GM12878 (cell line): ENCODE data around the gene CHST8. TPM values are rescaled to one million over a fixed set of nuclear protein-coding genes. Genes with fewer than 3 reads are reported as not detected.

Experiments
- ATAC-seq: fragments of 200-7000 bp; cut with Tn5 transposase; 3 replicates; pipeline ENCODE4 v1.9.1; 2020; ENCODE audit warnings: mild to moderate bottlenecking, moderate library complexity
- BruUV-seq: library from RNA; stranded (reverse); fragments of 400-500 nt; replicated peaks from 2 replicates; lab custom pipeline; 2021; lab: Mats Ljungman, UMichigan
- CTCF ChIA-PET: fragments of 300-600 bp; sonication (Branson Sonifier 250); formaldehyde crosslinking; extraction: SDS; loops from one replicate; lab custom pipeline; 2021; ENCODE audit warnings: inconsistent platforms; lab: Yijun Ruan, JAX
- POLR2A ChIA-PET: fragments of 350-600 bp; formaldehyde crosslinking; extraction: SDS; loops from one replicate; lab custom pipeline; 2021; ENCODE audit warnings: inconsistent platforms; lab: Charles Lee
- RAD21 ChIA-PET: fragments of 300-600 bp; sonication (Branson Sonifier 250); formaldehyde crosslinking; loops from one replicate; lab custom pipeline; 2023; ENCODE audit warnings: antibody characterized with exemption; ENCODE audit not compliant: unreplicated experiment; lab: Charles Lee
- SMC1A ChIA-PET: fragments of 300-600 bp; sonication (Branson Sonifier 250); formaldehyde crosslinking; loops from one replicate; lab custom pipeline; 2023; ENCODE audit not compliant: unreplicated experiment, uncharacterized antibody; lab: Charles Lee
- DNase-seq: peaks from one replicate; pipeline ENCODE4 v3.0.0-alpha.2; 2011; ENCODE audit warnings: low read depth, low spot score
- FAIRE-seq: peaks from 3 replicates; lab custom pipeline; 2011; peaks lifted over from hg19 to GRCh38; lab: Jason Lieb, UNC
- H2AFZ ChIP-seq: 2 replicates; pipeline ENCODE4 v1.6.0; 2011; ENCODE audit warnings: low read depth, low read length, control low read depth; ENCODE audit not compliant: control insufficient read depth
- H3K27ac ChIP-seq: 2 replicates; pipeline ENCODE4 v1.5.1; 2011; ENCODE audit warnings: control low read depth; ENCODE audit not compliant: control insufficient read depth, insufficient read depth
- H3K27me3 ChIP-seq, 2 experiments: replicated peaks in 1 of 2; 2 replicates each; pipeline versions ENCODE4 v1.6.0 to v1.6.1; 2011; ENCODE audit warnings: low read length in 1 of 2; ENCODE audit not compliant: control insufficient read depth in 2 of 2, insufficient read depth in 2 of 2
- H3K36me3 ChIP-seq, 2 experiments: 2 replicates each; pipeline ENCODE4 v1.5.1; 2011; ENCODE audit warnings: low read length in 1 of 2; ENCODE audit not compliant: control insufficient read depth in 2 of 2, insufficient read depth in 2 of 2
- H3K4me1 ChIP-seq: 2 replicates; pipeline ENCODE4 v1.6.1; 2011; ENCODE audit warnings: mild to moderate bottlenecking, low read length, moderate library complexity, mixed read lengths; ENCODE audit not compliant: control insufficient read depth, insufficient read depth
- H3K4me2 ChIP-seq: 2 replicates; pipeline ENCODE4 v1.6.0; 2011; ENCODE audit warnings: control low read depth; ENCODE audit not compliant: control insufficient read depth, insufficient read depth
- H3K4me3 ChIP-seq: fragments of 200-600 bp; sonication (generic); 2 replicates; pipeline ENCODE4 v1.5.1; 2016
- H3K79me2 ChIP-seq: 2 replicates; pipeline ENCODE4 v1.6.0; 2011; ENCODE audit warnings: low read length; ENCODE audit not compliant: control insufficient read depth, insufficient read depth
- H3K9ac ChIP-seq: 2 replicates; pipeline ENCODE4 v1.8.0; 2011; ENCODE audit warnings: low read length, control low read depth, mixed read lengths; ENCODE audit not compliant: control insufficient read depth, insufficient read depth
- H3K9me3 ChIP-seq: replicated peaks from 3 replicates; pipeline ENCODE4 v1.5.1; 2011; ENCODE audit warnings: mild to moderate bottlenecking, low read length; ENCODE audit not compliant: control insufficient read depth, insufficient read depth
- H4K20me1 ChIP-seq: 2 replicates; pipeline ENCODE4 v1.6.0; 2011; ENCODE audit not compliant: control insufficient read depth, insufficient read depth
- ZNF592 ChIP-seq: fragments of 450-650 bp; IDR thresholded peaks from 2 replicates; pipeline ENCODE4 v1.6.1; 2017; ENCODE audit warnings: mild to moderate bottlenecking, moderate library complexity
- WGBS: methylation state at CpG from one replicate; pipeline ENCODE4 v1.1.6; 2016; ENCODE audit warnings: low lambda C conversion rate; ENCODE audit not compliant: insufficient replicate concordance, insufficient coverage; ENCODE audit errors: missing lambda C conversion rate; 5-methylcytosine and 5-hydroxymethylcytosine counted together
- in situ Hi-C: fragments of 300-500 bp; cut with MboI; formaldehyde crosslinking; loops from 9 replicates; pipeline ENCODE4 v1.14.3; 2018; ENCODE audit warnings: mixed read lengths
- intact Hi-C: fragments of 100-400 bp; cut with micrococcal nuclease; formaldehyde crosslinking; loops from one replicate; pipeline ENCODE4 v1.14.2; 2022; ENCODE audit not compliant: unreplicated experiment
- polyA plus RNA-seq, 11 experiments: library from polyadenylated mRNA; depleted of rRNA in 4 of 11; unstranded in 6 of 11; stranded (reverse) in 5 of 11; fragments of >200 nt; fragmentation: Nextera tagmentation in 4 of 11; fragmentation: Illumina TruSeq in 1 of 11; extraction: Ambion mirVana in 4 of 11; extraction: Trizol in 1 of 11; gene quantifications; 1 replicate in 1 of 11; 2 replicates in 10 of 11; pipeline versions ENCODE4 v1.2.1 to v1.2.3, GENCODE V29; 2011 to 2016; ENCODE audit warnings: inconsistent platforms in 2 of 11, missing spikeins in 2 of 11, low read depth in 1 of 11
- total RNA-seq, 4 experiments: library from RNA; depleted of rRNA in 3 of 4; stranded (reverse); fragments of >200 nt in 3 of 4; fragmentation: Illumina TruSeq in 1 of 4; extraction: Trizol in 1 of 4; gene quantifications; 2 replicates each; pipeline versions ENCODE4 v1.2.1 to v1.2.3, GENCODE V29; 2013 to 2021
- TF ChIP-seq, protein P1 (sequence below): IDR thresholded peaks from 2 replicates; pipeline ENCODE4 v1.6.1; 2012; ENCODE audit warnings: mild to moderate bottlenecking, low read depth, low read length

CHST8 gene
- total and polyA plus RNA-seq, 10 of the 15 experiments (the other 5 are each of a cell fraction or from before 2014, with no cell fraction given) = 0.06 TPM; not detected in 9

DNA sequence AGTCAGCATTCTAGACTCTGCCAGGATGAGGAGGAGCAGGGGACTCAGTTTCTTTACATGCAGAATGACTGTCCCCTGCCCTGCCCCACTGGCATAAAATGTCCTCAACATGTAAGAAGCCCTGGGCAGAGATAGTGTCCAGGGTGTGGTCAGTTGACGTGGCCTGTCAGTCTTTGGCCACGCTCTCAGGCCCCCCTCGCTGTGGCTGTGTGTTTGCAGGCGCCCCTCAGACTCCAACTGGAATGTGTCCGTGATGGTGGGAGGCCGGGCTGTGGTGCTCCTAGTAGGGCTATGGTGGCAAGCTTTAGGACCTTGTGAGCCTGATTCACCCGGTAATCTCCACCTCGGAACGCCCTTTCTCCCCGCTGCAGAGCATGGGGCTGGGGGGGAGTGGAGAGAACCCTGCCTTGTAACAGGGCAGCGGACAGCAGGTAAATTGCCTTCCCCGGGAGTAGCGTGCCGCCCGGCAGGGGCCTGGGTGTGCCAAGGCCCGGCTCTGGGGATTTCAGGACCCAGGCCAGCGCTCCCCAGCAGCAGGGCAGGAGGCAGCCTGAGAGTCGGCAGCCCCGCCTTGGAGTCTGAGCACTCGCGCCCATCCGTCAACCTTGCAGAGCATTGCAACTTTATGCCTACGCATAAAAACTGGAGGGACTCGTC is 62.3 kb downstream of the CHST8 start:
- ChIA-PET RAD21 (no interaction called here), CTCF (no interaction called here), SMC1A (no interaction called here), POLR2A (no interaction called here)
- DNase-seq = no peak
- Histone ChIP-seq H3K4me3 (no peak overlapping the region), H3K9ac (no peak overlapping the region), H3K36me3 (no peaks in the 10 kb centered on the region), H3K27me3 (peaks cover 0 to 2% of the 10 kb centered on the region in 2 experiments; a peak in 1 of 4 replicates), H3K4me2 (no peak overlapping the region), H3K4me1 (no peaks in the 10 kb centered on the region), H3K79me2 (no peaks in the 10 kb centered on the region), H3K9me3 (no peaks in the 10 kb centered on the region), H2AFZ (no peak overlapping the region), H4K20me1 (no peaks in the 10 kb centered on the region), H3K27ac (no peak overlapping the region)
- no peak for FAIRE-seq
- no peak for TF ChIP-seq ZNF592
- TF ChIP-seq, protein P1, sequence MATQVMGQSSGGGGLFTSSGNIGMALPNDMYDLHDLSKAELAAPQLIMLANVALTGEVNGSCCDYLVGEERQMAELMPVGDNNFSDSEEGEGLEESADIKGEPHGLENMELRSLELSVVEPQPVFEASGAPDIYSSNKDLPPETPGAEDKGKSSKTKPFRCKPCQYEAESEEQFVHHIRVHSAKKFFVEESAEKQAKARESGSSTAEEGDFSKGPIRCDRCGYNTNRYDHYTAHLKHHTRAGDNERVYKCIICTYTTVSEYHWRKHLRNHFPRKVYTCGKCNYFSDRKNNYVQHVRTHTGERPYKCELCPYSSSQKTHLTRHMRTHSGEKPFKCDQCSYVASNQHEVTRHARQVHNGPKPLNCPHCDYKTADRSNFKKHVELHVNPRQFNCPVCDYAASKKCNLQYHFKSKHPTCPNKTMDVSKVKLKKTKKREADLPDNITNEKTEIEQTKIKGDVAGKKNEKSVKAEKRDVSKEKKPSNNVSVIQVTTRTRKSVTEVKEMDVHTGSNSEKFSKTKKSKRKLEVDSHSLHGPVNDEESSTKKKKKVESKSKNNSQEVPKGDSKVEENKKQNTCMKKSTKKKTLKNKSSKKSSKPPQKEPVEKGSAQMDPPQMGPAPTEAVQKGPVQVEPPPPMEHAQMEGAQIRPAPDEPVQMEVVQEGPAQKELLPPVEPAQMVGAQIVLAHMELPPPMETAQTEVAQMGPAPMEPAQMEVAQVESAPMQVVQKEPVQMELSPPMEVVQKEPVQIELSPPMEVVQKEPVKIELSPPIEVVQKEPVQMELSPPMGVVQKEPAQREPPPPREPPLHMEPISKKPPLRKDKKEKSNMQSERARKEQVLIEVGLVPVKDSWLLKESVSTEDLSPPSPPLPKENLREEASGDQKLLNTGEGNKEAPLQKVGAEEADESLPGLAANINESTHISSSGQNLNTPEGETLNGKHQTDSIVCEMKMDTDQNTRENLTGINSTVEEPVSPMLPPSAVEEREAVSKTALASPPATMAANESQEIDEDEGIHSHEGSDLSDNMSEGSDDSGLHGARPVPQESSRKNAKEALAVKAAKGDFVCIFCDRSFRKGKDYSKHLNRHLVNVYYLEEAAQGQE = peak; percentile 78
- WGBS = 18% methylated on average over 21 of the region's 24 CpGs
- BruUV-seq = no TSS peak
- in situ Hi-C loops = no loop called here
- intact Hi-C loops = no loop called here
- 0 out of 3 replicates have a peak, but pooled peaks have one; percentile 34 for ATAC-seq
